Brain microvascular endothelial cell (primary cell): ENCODE data around the gene GRK3.
"Not testable (repeated sequence)": the region's sequence is repeated elsewhere in the genome, so short reads cannot be mapped to it uniquely, and the experiment has no call there.

Source experiments
- DNase-seq: peaks from one replicate; pipeline ENCODE4 v3.0.0-alpha.2; 2020
- H3K27ac ChIP-seq: fragments of 250-450 bp; sonication (Bioruptor Pico); 2 replicates; pipeline ENCODE4 v1.5.1; 2020; ENCODE audit warnings: mild to moderate bottlenecking, moderate library complexity
- H3K27me3 ChIP-seq: fragments of 250-450 bp; sonication (Bioruptor Pico); replicated peaks from 2 replicates; pipeline ENCODE4 v1.5.1; 2020; ENCODE audit warnings: mild to moderate bottlenecking
- H3K36me3 ChIP-seq: fragments of 250-450 bp; sonication (Bioruptor Pico); replicated peaks from 2 replicates; pipeline ENCODE4 v1.5.1; 2020; ENCODE audit warnings: mild to moderate bottlenecking
- H3K4me3 ChIP-seq: 2 replicates; pipeline ENCODE4 v1.5.1; 2011; ENCODE audit warnings: low read depth, mild to moderate bottlenecking, control low read depth, low read length, moderate library complexity
- CTCF ChIP-seq: IDR thresholded peaks from 2 replicates; pipeline ENCODE4 v1.5.1; 2011; ENCODE audit warnings: low read depth, mild to moderate bottlenecking, moderate library complexity, low read length, control low read depth, inconsistent platforms; ENCODE audit errors: missing control alignments
- in situ Hi-C: cut with HindIII; loops from 2 replicates; pipeline ENCODE4 v1.10.0; 2017; ENCODE audit warnings: low sequenced_read_pairs, low pct_ligation_motif_present

GRK3 gene

GRCh38 chr22:25548866-25549464 is 15.5 kb upstream of the GRK3 start:
- no peaks in the 10 kb centered on the region for H3K36me3 ChIP-seq
- no peak for DNase-seq
- H3K27ac ChIP-seq = no peak overlapping the region
- in situ Hi-C loops = no loop called here
- no peak for TF ChIP-seq CTCF
- no peak overlapping the region for H3K4me3 ChIP-seq
- no peaks in the 10 kb centered on the region for H3K27me3 ChIP-seq

DNA sequence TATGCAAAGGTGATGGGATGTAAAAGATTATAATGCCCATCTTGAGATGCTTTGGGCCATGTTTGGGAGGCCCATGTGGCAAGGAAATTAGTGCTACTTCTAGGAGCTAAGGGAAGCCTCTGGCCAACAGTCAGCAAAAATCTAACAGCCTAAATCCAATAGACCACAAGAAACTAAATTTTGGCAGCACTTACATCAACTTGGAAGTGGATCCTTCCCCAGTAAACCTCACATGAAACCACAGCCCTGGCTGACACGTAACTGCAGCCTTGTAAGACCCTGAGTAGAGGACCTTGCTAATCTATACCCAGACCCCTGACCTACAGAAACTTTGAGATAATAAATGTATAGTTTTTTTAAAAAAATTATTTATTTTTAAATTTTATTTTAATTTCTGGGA is 13.1 kb upstream of the GRK3 start:
- DNase-seq = no peak
- TF ChIP-seq CTCF = no peak
- H3K27ac ChIP-seq = no peak overlapping the region
- no peak overlapping the region for H3K4me3 ChIP-seq
- in situ Hi-C loops = no loop called here
- H3K36me3 ChIP-seq = no peaks in the 10 kb centered on the region
- H3K27me3 ChIP-seq = no peaks in the 10 kb centered on the region

DNA sequence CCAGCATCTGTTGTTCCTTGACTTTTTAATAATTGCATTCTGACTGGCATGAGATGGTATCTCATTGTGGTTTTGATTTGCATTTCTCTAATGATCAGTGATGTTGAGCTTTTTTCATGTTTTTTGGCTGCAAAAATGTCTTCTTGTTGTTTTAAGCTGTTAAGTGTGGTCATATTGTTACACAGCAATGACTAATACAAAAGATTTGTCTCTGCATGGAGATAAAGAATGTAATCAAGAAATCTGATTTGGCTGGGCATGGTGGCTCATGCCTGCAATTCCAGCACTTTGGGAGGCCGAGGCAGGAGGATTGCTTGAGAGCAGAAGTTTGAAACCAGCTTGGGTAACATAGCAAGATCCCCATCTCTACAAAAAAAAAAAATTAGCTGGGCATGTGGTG is 12.1 kb upstream of the GRK3 start:
- peak; percentile 63 for DNase-seq
- H3K4me3 ChIP-seq, H3K27me3 ChIP-seq, H3K36me3 ChIP-seq, H3K27ac ChIP-seq, in situ Hi-C loops: not testable (repeated sequence)

DNA sequence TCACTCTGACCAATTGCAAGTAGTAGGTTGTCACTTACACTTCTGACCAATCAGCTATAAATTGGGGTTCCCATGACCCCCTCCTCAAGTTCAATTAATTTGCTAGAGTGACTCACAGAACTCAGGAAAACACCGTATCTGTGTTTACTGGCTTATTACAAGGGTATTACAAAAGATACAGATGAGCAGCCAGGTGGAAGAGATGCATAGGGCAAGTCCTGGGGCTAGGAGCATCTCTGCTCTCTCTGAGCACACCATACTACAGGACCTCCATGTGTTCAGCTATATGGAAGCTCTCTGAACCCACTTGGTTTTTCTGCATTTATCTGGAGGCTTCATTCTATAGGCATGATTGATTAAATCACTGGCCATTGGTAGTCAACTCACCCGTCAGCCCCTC is 11.3 kb upstream of the GRK3 start:
- in situ Hi-C loops = no loop called here
- TF ChIP-seq CTCF = no peak
- Histone ChIP-seq H3K4me3 (no peak overlapping the region), H3K27ac (no peak overlapping the region), H3K36me3 (no peaks in the 10 kb centered on the region), H3K27me3 (no peaks in the 10 kb centered on the region)
- no peak for DNase-seq

DNA sequence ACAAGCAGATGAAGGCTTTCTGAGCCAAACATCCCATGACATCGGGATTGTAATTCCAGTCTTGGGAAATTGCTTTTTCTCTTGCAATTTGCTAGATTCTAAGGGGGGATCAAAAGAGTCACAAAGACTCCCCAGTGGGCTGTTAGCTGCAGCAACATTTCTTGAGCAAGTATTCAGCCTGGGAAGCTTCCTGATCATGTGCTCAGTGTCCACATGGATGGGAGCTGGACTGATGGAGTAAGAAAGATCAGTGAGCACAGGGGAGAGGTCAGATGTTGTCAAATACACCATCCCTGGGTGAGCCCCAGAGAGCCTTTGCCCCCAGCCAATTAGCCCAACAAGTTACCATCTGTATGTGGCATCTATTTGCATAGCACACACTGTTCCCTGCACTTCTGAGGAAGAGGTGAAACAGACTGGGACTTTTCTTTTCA is 10.2 kb upstream of the GRK3 start:
- no peak for DNase-seq
- Histone ChIP-seq H3K36me3 (no peaks in the 10 kb centered on the region), H3K27ac (no peak overlapping the region), H3K27me3 (no peaks in the 10 kb centered on the region), H3K4me3 (no peak overlapping the region)
- TF ChIP-seq CTCF = no peak
- in situ Hi-C loops = no loop called here

- in situ Hi-C loops = no loop called here
- Histone ChIP-seq H3K27ac (no peak overlapping the region), H3K27me3 (no peaks in the 10 kb centered on the region), H3K36me3 (no peaks in the 10 kb centered on the region), H3K4me3 (no peak overlapping the region)
- no peak for TF ChIP-seq CTCF
- no peak for DNase-seq
Observed at GRCh38 chr22:25554689-25555088, 9.8 kb upstream of the GRK3 start.
